ENCODE measurements around the gene TRHDE. TPM values are rescaled to one million over a fixed set of nuclear protein-coding genes. Genes with fewer than 3 reads are reported as not detected.
"Not testable (repeated sequence)": the region's sequence is repeated elsewhere in the genome, so short reads cannot be mapped to it uniquely, and the experiment has no call there.

TRHDE gene
- total RNA-seq, 4 donors from 2014 or later: under 0.01 to 0.95 (median 0.50) TPM; not detected in 1

GRCh38 chr12:72505227-72505626 is 233.1 kb downstream of the TRHDE start:
- intact Hi-C loops (cut with DNase I): no loop called here
- Histone ChIP-seq H3K36me3 (no peaks in the 10 kb centered on the region), H3K4me3 (no peak overlapping the region), H3K4me1 (no peaks in the 10 kb centered on the region), H3K9me3 (no peaks in the 10 kb centered on the region), H3K27me3 (no peaks in the 10 kb centered on the region), H3K27ac (no peak overlapping the region)
- 63 to 73% methylated on average over 1 of the region's 1 CpG for WGBS, 2 donors
- TF ChIP-seq POLR2A (IDR thresholded peaks at IDR 0.05) (no peak), CTCF (IDR thresholded peaks at IDR 0.05) (no peak)
- no peak for DNase-seq

- Histone ChIP-seq H3K9me3 (no peaks in the 10 kb centered on the region), H3K27me3 (no peaks in the 10 kb centered on the region), H3K27ac (no peak overlapping the region), H3K4me3 (no peak overlapping the region), H3K36me3 (no peaks in the 10 kb centered on the region), H3K4me1 (no peaks in the 10 kb centered on the region)
- WGBS, 2 donors: 59 to 73% methylated on average over 1 of the region's 1 CpG
- TF ChIP-seq POLR2A (IDR thresholded peaks at IDR 0.05) (no peak), CTCF (IDR thresholded peaks at IDR 0.05) (no peak)
- no peak for DNase-seq
- intact Hi-C loops (cut with DNase I): no loop called here
These were observed 237.7 kb downstream of the TRHDE start for GRCh38 chr12:72509891-72510290.

DNA sequence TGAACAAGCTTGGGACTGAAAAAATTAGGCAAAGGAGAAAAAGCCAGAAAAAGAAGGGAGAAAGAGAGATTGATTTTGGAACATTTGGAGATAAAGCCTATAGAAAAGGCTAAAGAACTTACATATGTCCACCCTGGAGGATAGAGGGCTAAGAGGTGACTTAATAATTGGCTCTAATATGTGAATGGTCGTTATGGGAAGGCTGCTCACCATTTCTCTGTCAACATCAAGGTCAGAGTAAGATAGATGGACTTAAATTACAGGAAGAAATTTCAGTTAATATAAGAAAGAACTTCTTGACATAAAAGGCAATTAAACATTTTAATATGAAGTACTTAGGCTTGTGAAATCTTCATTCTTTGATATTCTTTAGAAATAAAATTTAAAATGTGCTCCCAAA is 238.6 kb downstream of the TRHDE start:
- TF ChIP-seq CTCF (IDR thresholded peaks at IDR 0.05) (no peak), POLR2A (IDR thresholded peaks at IDR 0.05) (no peak)
- no peaks in the 10 kb centered on the region for H3K27me3 ChIP-seq
- WGBS, 2 donors: 7 to 34% methylated on average over 1 of the region's 1 CpG
- H3K4me1 ChIP-seq: no peaks in the 10 kb centered on the region
- no peak for DNase-seq
- intact Hi-C loops (cut with DNase I): no loop called here
- no peaks in the 10 kb centered on the region for H3K9me3 ChIP-seq
- no peak overlapping the region for H3K27ac ChIP-seq
- H3K4me3 ChIP-seq: no peak overlapping the region
- H3K36me3 ChIP-seq: no peaks in the 10 kb centered on the region

GRCh38 chr12:72511498-72511897 is 239.3 kb downstream of the TRHDE start:
- Histone ChIP-seq H3K36me3 (no peaks in the 10 kb centered on the region), H3K4me1 (no peaks in the 10 kb centered on the region), H3K27ac (no peak overlapping the region), H3K4me3 (no peak overlapping the region), H3K9me3 (no peaks in the 10 kb centered on the region), H3K27me3 (no peaks in the 10 kb centered on the region)
- intact Hi-C loops (cut with DNase I): no loop called here
- TF ChIP-seq POLR2A (IDR thresholded peaks at IDR 0.05) (no peak), CTCF (IDR thresholded peaks at IDR 0.05) (no peak)
- no peak for DNase-seq
- WGBS, 2 donors: 43 to 51% methylated on average over 2 of the region's 2 CpGs

- H3K4me1 ChIP-seq: no peaks in the 10 kb centered on the region
- no peak for DNase-seq
- H3K36me3 ChIP-seq: no peaks in the 10 kb centered on the region
- no peaks in the 10 kb centered on the region for H3K27me3 ChIP-seq
- TF ChIP-seq CTCF (IDR thresholded peaks at IDR 0.05): no peak
- no peak for TF ChIP-seq POLR2A (IDR thresholded peaks at IDR 0.05)
- intact Hi-C loops (cut with DNase I): no loop called here
- no peaks in the 10 kb centered on the region for H3K9me3 ChIP-seq
- H3K27ac ChIP-seq: no peak overlapping the region
- 31 to 35% methylated on average over 3 of the region's 3 CpGs for WGBS, 2 donors
- H3K4me3 ChIP-seq: no peak overlapping the region
These were observed 239.7 kb downstream of the TRHDE start for GRCh38 chr12:72511906-72512305.

DNA sequence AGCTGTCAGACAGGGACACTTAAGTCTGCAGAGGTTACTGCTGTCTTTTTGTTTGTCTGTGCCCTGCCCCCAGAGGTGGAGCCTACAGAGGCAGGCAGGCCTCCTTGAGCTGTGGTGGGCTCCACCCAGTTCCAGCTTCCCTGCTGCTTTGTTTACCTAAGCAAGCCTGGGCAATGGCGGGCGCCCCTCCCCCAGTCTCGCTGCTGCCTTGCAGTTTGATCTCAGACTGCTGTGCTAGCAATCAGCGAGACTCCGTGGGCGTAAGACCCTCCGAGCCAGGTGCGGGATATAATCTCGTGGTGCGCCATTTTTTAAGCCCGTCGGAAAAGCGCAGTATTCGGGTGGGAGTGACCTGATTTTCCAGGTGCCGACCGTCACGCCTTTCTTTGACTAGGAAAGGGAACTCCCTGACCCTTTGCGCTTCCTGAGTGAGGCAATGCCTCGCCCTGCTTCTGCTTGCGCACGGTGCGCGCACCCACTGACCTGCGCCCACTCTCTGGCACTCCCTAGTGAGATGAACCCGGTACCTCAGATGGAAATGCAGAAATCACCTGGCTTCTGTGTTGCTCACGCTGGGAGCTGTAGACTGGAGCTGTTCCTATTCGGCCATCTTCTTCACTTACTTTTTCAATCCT is 248.0 kb downstream of the TRHDE start:
- H3K36me3 ChIP-seq; DNase-seq; intact Hi-C loops (cut with DNase I); H3K27me3 ChIP-seq; H3K9me3 ChIP-seq; H3K27ac ChIP-seq; H3K4me1 ChIP-seq; H3K4me3 ChIP-seq: not testable (repeated sequence)
- WGBS, 2 donors: 91 to 96% methylated on average over 14 to 27 of the region's 27 CpGs
